ENCODE results near the gene INPP4A.

The INPP4A gene

GRCh38 chr2:98546186-98546585 is 101.5 kb downstream of the INPP4A start:
- no peak for DNase-seq

- DNase-seq: no peak
These were observed 102.6 kb downstream of the INPP4A start for GRCh38 chr2:98547092-98547790.

- no peak for DNase-seq
These were observed 104.5 kb downstream of the INPP4A start for GRCh38 chr2:98548920-98549818.

- no peak for DNase-seq
These were observed 105.5 kb downstream of the INPP4A start for GRCh38 chr2:98550165-98550564.

- DNase-seq: no peak
These were observed 106.7 kb downstream of the INPP4A start for GRCh38 chr2:98551316-98551715.

GRCh38 chr2:98552499-98553179 is 108.0 kb downstream of the INPP4A start:
- DNase-seq: no peak

GRCh38 chr2:98554116-98554861 is 109.6 kb downstream of the INPP4A start:
- DNase-seq: no peak

GRCh38 chr2:98555696-98556095 is 111.0 kb downstream of the INPP4A start:
- no peak for DNase-seq

- no peak for DNase-seq
These were observed 111.8 kb downstream of the INPP4A start for GRCh38 chr2:98556344-98557033.

GRCh38 chr2:98558852-98559530 is 114.3 kb downstream of the INPP4A start:
- DNase-seq: no peak

- no peak for DNase-seq
These were observed 114.9 kb downstream of the INPP4A start for GRCh38 chr2:98559581-98559980.

- no peak for DNase-seq
These were observed 115.7 kb downstream of the INPP4A start for GRCh38 chr2:98560256-98560771.

- DNase-seq: no peak
These were observed 116.4 kb downstream of the INPP4A start for GRCh38 chr2:98561018-98561417.

GRCh38 chr2:98561902-98562695 is 117.4 kb downstream of the INPP4A start:
- DNase-seq: no peak

GRCh38 chr2:98563394-98563793 is 118.7 kb downstream of the INPP4A start:
- no peak for DNase-seq

- no peak for DNase-seq
These were observed 120.0 kb downstream of the INPP4A start for GRCh38 chr2:98564541-98565132.

- no peak for DNase-seq
These were observed 120.7 kb downstream of the INPP4A start for GRCh38 chr2:98565286-98565860.

GRCh38 chr2:98565941-98566340 is 121.3 kb downstream of the INPP4A start:
- DNase-seq: no peak

- no peak for DNase-seq
These were observed 123.7 kb downstream of the INPP4A start for GRCh38 chr2:98568161-98568956.
